ENCODE measurements around the gene PYROXD2.

The PYROXD2 gene

GRCh38 chr10:98458809-98459784 lies 44.1 kb upstream of the PYROXD2 start:
- TF ChIP-seq, protein P1, sequence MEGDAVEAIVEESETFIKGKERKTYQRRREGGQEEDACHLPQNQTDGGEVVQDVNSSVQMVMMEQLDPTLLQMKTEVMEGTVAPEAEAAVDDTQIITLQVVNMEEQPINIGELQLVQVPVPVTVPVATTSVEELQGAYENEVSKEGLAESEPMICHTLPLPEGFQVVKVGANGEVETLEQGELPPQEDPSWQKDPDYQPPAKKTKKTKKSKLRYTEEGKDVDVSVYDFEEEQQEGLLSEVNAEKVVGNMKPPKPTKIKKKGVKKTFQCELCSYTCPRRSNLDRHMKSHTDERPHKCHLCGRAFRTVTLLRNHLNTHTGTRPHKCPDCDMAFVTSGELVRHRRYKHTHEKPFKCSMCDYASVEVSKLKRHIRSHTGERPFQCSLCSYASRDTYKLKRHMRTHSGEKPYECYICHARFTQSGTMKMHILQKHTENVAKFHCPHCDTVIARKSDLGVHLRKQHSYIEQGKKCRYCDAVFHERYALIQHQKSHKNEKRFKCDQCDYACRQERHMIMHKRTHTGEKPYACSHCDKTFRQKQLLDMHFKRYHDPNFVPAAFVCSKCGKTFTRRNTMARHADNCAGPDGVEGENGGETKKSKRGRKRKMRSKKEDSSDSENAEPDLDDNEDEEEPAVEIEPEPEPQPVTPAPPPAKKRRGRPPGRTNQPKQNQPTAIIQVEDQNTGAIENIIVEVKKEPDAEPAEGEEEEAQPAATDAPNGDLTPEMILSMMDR (IDR thresholded peaks at IDR 0.05; ENCODE audit: control insufficient read depth, insufficient read depth, low read depth, low read length, missing control alignments), result no peak
- H3K4me3 ChIP-seq (ENCODE audit: control insufficient read depth, low read depth, low read length), result no peak overlapping the region
- no peak for DNase-seq (ENCODE audit: low read depth)

- no peak for DNase-seq (ENCODE audit: low read depth)
- TF ChIP-seq, protein P1 (IDR thresholded peaks at IDR 0.05; ENCODE audit: control insufficient read depth, insufficient read depth, low read depth, low read length, missing control alignments), result no peak
- no peak overlapping the region for H3K4me3 ChIP-seq (ENCODE audit: control insufficient read depth, low read depth, low read length)
These were observed 42.7 kb upstream of the PYROXD2 start for GRCh38 chr10:98457721-98458120.

GRCh38 chr10:98456686-98457482 lies 41.9 kb upstream of the PYROXD2 start:
- TF ChIP-seq, protein P1 (IDR thresholded peaks at IDR 0.05; ENCODE audit: control insufficient read depth, insufficient read depth, low read depth, low read length, missing control alignments), result no peak
- DNase-seq (ENCODE audit: low read depth), result no peak
- no peak overlapping the region for H3K4me3 ChIP-seq (ENCODE audit: control insufficient read depth, low read depth, low read length)

GRCh38 chr10:98456043-98456570 lies 41.1 kb upstream of the PYROXD2 start:
- DNase-seq (ENCODE audit: low read depth), result no peak
- TF ChIP-seq, protein P1 (IDR thresholded peaks at IDR 0.05; ENCODE audit: control insufficient read depth, insufficient read depth, low read depth, low read length, missing control alignments), result no peak
- no peak overlapping the region for H3K4me3 ChIP-seq (ENCODE audit: control insufficient read depth, low read depth, low read length)

- H3K4me3 ChIP-seq (ENCODE audit: control insufficient read depth, low read depth, low read length), result no peak overlapping the region
- TF ChIP-seq, protein P1 (IDR thresholded peaks at IDR 0.05; ENCODE audit: control insufficient read depth, insufficient read depth, low read depth, low read length, missing control alignments), result no peak
- DNase-seq (ENCODE audit: low read depth), result no peak
These were observed 38.7 kb upstream of the PYROXD2 start for GRCh38 chr10:98453729-98454128.

- no peak overlapping the region for H3K4me3 ChIP-seq (ENCODE audit: control insufficient read depth, low read depth, low read length)
- TF ChIP-seq, protein P1 (IDR thresholded peaks at IDR 0.05; ENCODE audit: control insufficient read depth, insufficient read depth, low read depth, low read length, missing control alignments), result no peak
- no peak for DNase-seq (ENCODE audit: low read depth)
These were observed 35.6 kb upstream of the PYROXD2 start for GRCh38 chr10:98450618-98451017.
